H9 (cell line): ENCODE results near the gene BCAR3. TPM values are rescaled to one million over a fixed set of nuclear protein-coding genes. Genes with fewer than 3 reads are reported as not detected.
A peak's percentile ranks its signal among the peaks of the same experiment; 100 is the strongest.

Experiments used
- DNase-seq: peaks from one replicate; pipeline ENCODE4 v3.0.0-alpha.2; 2017
- H2AFZ ChIP-seq: one replicate; pipeline ENCODE4 v1.6.1; 2013; ENCODE audit warnings: mild to moderate bottlenecking, low read length, control low read depth, moderate library complexity
- H2AK5ac ChIP-seq: 2 replicates; pipeline ENCODE4 v1.6.1; 2013; ENCODE audit warnings: low read length, control low read depth, mixed read lengths; ENCODE audit not compliant: insufficient read length
- H2BK120ac ChIP-seq: one replicate; pipeline ENCODE4 v1.6.1; 2013; ENCODE audit warnings: low read depth, mild to moderate bottlenecking, low read length, control low read depth, inconsistent platforms; ENCODE audit not compliant: poor library complexity, severe bottlenecking
- H2BK12ac ChIP-seq: 2 replicates; pipeline ENCODE4 v1.6.1; 2013; ENCODE audit warnings: low read length, control low read depth, mixed read lengths, low read depth; ENCODE audit not compliant: insufficient read length
- H2BK15ac ChIP-seq: 2 replicates; pipeline ENCODE4 v1.6.1; 2013; ENCODE audit warnings: low read depth, low read length, control low read depth
- H2BK20ac ChIP-seq: one replicate; pipeline ENCODE4 v1.6.1; 2013; ENCODE audit warnings: low read depth, mild to moderate bottlenecking, low read length, control low read depth, inconsistent platforms; ENCODE audit not compliant: poor library complexity, severe bottlenecking
- H2BK5ac ChIP-seq: 2 replicates; pipeline ENCODE4 v1.6.1; 2013; ENCODE audit warnings: low read length, control low read depth, mixed read lengths; ENCODE audit not compliant: insufficient read length
- H3K14ac ChIP-seq: 2 replicates; pipeline ENCODE4 v1.6.1; 2013; ENCODE audit warnings: low read length, control low read depth; ENCODE audit not compliant: insufficient read depth
- H3K18ac ChIP-seq: 2 replicates; pipeline ENCODE4 v1.6.1; 2013; ENCODE audit warnings: low read depth, mild to moderate bottlenecking, mixed read lengths, low read length, control low read depth; ENCODE audit not compliant: insufficient read length
- H3K23ac ChIP-seq: 2 replicates; pipeline ENCODE4 v1.6.1; 2013; ENCODE audit warnings: low read length, control low read depth, mixed read lengths, low read depth; ENCODE audit not compliant: insufficient read length
- H3K23me2 ChIP-seq: 2 replicates; pipeline ENCODE4 v1.6.1; 2013; ENCODE audit warnings: low read depth, mild to moderate bottlenecking, mixed read lengths, low read length, control low read depth; ENCODE audit not compliant: insufficient read length, poor library complexity, severe bottlenecking
- H3K27ac ChIP-seq: 2 replicates; pipeline ENCODE4 v1.5.1; 2013; ENCODE audit warnings: low read length, control low read depth, mixed read lengths, low read depth; ENCODE audit not compliant: insufficient read length
- H3K27me3 ChIP-seq: 2 replicates; pipeline ENCODE4 v1.6.1; 2013; ENCODE audit warnings: low read length, control low read depth, inconsistent platforms; ENCODE audit not compliant: insufficient read depth
- H3K4ac ChIP-seq: 2 replicates; pipeline ENCODE4 v1.6.1; 2013; ENCODE audit warnings: low read depth, mild to moderate bottlenecking, control low read depth, inconsistent platforms, low read length, moderate library complexity
- H3K4me1 ChIP-seq: 2 replicates; pipeline ENCODE4 v1.6.1; 2013; ENCODE audit warnings: low read length, control low read depth, inconsistent platforms; ENCODE audit not compliant: insufficient read depth
- H3K4me2 ChIP-seq: 2 replicates; pipeline ENCODE4 v1.6.1; 2013; ENCODE audit warnings: low read length, control low read depth, mixed read lengths; ENCODE audit not compliant: insufficient read length, insufficient read depth
- H3K56ac ChIP-seq: 2 replicates; pipeline ENCODE4 v1.6.1; 2013; ENCODE audit warnings: low read depth, mild to moderate bottlenecking, mixed read lengths, low read length, control low read depth; ENCODE audit not compliant: insufficient read length
- H3K79me1 ChIP-seq: 2 replicates; pipeline ENCODE4 v1.6.1; 2013; ENCODE audit warnings: low read depth, mild to moderate bottlenecking, moderate library complexity, low read length, control low read depth, inconsistent platforms; ENCODE audit not compliant: insufficient read depth, poor library complexity, severe bottlenecking
- H3K79me2 ChIP-seq: 2 replicates; pipeline ENCODE4 v1.6.1; 2013; ENCODE audit warnings: low read length, control low read depth, inconsistent platforms; ENCODE audit not compliant: insufficient read depth
- H3K9ac ChIP-seq: 2 replicates; pipeline ENCODE4 v1.6.1; 2013; ENCODE audit warnings: low read length, control low read depth, mixed read lengths; ENCODE audit not compliant: insufficient read length; ENCODE audit errors: extremely low read depth
- H3K9me3 ChIP-seq: one replicate; pipeline ENCODE4 v1.6.1; 2013; ENCODE audit warnings: low read depth, low read length, inconsistent platforms; ENCODE audit not compliant: control insufficient read depth
- H3T11ph ChIP-seq: one replicate; pipeline ENCODE4 v1.6.1; 2013; ENCODE audit warnings: mild to moderate bottlenecking, low read length, control low read depth, inconsistent platforms
- H4K20me1 ChIP-seq: one replicate; pipeline ENCODE4 v1.6.1; 2013; ENCODE audit not compliant: control insufficient read depth, insufficient read length, insufficient read depth
- H4K5ac ChIP-seq: 2 replicates; pipeline ENCODE4 v1.6.1; 2013; ENCODE audit warnings: low read depth, mild to moderate bottlenecking, mixed read lengths, low read length, control low read depth; ENCODE audit not compliant: insufficient read length
- H4K8ac ChIP-seq: replicated peaks from 2 replicates; pipeline ENCODE4 v1.6.1; 2013; ENCODE audit warnings: low read length, control low read depth, mixed read lengths, low read depth; ENCODE audit not compliant: insufficient read length
- H4K91ac ChIP-seq: 2 replicates; pipeline ENCODE4 v1.6.1; 2013; ENCODE audit warnings: low read depth, mild to moderate bottlenecking, moderate library complexity, mixed read lengths, low read length, control low read depth; ENCODE audit not compliant: insufficient read length
- H3K27ac Mint-ChIP-seq, 3 experiments: 2 replicates in 2 of 3; 3 replicates in 1 of 3; pipeline ENCODE4 v1.8.0; 2020 to 2021; ENCODE audit warnings: mixed read lengths in 3 of 3, mild to moderate bottlenecking in 1 of 3, moderate library complexity in 1 of 3
- H3K27me3 Mint-ChIP-seq: 2 replicates; pipeline ENCODE4 v1.8.0; 2021; ENCODE audit warnings: low read depth, mild to moderate bottlenecking, moderate library complexity, mixed read lengths
- H3K36me3 Mint-ChIP-seq, 3 experiments: 2 replicates in 2 of 3; 3 replicates in 1 of 3; pipeline ENCODE4 v1.8.0; 2020 to 2021; ENCODE audit warnings: low read depth in 3 of 3, mixed read lengths in 3 of 3; ENCODE audit not compliant: insufficient read depth in 1 of 3
- H3K4me1 Mint-ChIP-seq, 2 experiments: 2 replicates each; pipeline ENCODE4 v1.8.0; 2020; ENCODE audit warnings: mixed read lengths in 2 of 2
- H3K4me3 Mint-ChIP-seq, 2 experiments: 2 replicates in 1 of 2; 3 replicates in 1 of 2; pipeline ENCODE4 v1.8.0; 2020 to 2021; ENCODE audit warnings: mild to moderate bottlenecking in 2 of 2, mixed read lengths in 2 of 2, moderate library complexity in 1 of 2
- H3K9me3 Mint-ChIP-seq, 2 experiments: 2 replicates in 1 of 2; 3 replicates in 1 of 2; pipeline ENCODE4 v1.8.0; 2020; ENCODE audit warnings: mild to moderate bottlenecking in 2 of 2, mixed read lengths in 2 of 2, moderate library complexity in 1 of 2
- CTCF ChIP-seq: fragments of 200-600 bp; sonication (generic); conservative IDR thresholded peaks from 3 replicates; pipeline ENCODE4 v1.8.0; 2021; ENCODE audit warnings: antibody characterized with exemption, mild to moderate bottlenecking
- WGBS: extraction: QIAGEN DNeasy Blood & Tissue Kit; methylation state at CpG from one replicate; pipeline ENCODE4 v1.1.7; 2013; ENCODE audit warnings: missing lambda C conversion rate, low lambda C conversion rate, mixed read lengths; ENCODE audit not compliant: insufficient read length; ENCODE audit errors: extremely low coverage; 5-methylcytosine and 5-hydroxymethylcytosine counted together
- total RNA-seq: library from RNA; stranded (reverse); gene quantifications from 2 replicates; pipeline ENCODE4 v1.2.1, GENCODE V29; 2021

The BCAR3 gene
- total RNA-seq, 1 experiment from 2014 or later: 4.9 TPM

- Histone ChIP-seq H4K91ac (no peak overlapping the region), H3K79me1 (no peaks in the 10 kb centered on the region), H2BK20ac (no peak overlapping the region), H3K14ac (no peak overlapping the region), H3K79me2 (no peaks in the 10 kb centered on the region), H3K4ac (no peak overlapping the region), H3K9ac (no peak overlapping the region), H3K4me2 (no peak overlapping the region), H2AFZ (no peak overlapping the region), H3K56ac (no peak overlapping the region), H3K27ac (no peak overlapping the region), H2BK15ac (no peak overlapping the region), H2BK5ac (no peak overlapping the region), H4K5ac (no peak overlapping the region), H2AK5ac (no peak overlapping the region), H3K18ac (no peak overlapping the region), H2BK120ac (no peak overlapping the region), H3K23me2 (no peaks in the 10 kb centered on the region), H2BK12ac (no peak overlapping the region), H4K8ac (no peak overlapping the region), H4K20me1 (no peaks in the 10 kb centered on the region), H3K9me3 (no peaks in the 10 kb centered on the region), H3T11ph (no peak overlapping the region), H3K4me1 (no peaks in the 10 kb centered on the region), H3K23ac (no peak overlapping the region), H3K27me3 (no peaks in the 10 kb centered on the region)
- Mint-ChIP-seq H3K9me3 (no peaks in the 10 kb centered on the region), H3K27me3 (no peaks in the 10 kb centered on the region), H3K27ac (peak overlapping the region in 1 of 3 experiments; percentile 61; a peak in 1 of 7 replicates), H3K4me3 (no peak overlapping the region), H3K4me1 (no peaks in the 10 kb centered on the region; a peak in 1 of 4 replicates), H3K36me3 (peaks cover 0 to 45% (median 30%) of the 10 kb centered on the region in 3 experiments; a peak in 6 of 7 replicates)
- DNase-seq: no peak
- no peak for TF ChIP-seq CTCF
- no CpG with 5 or more reads among the region's 4 CpGs for WGBS
Observed at GRCh38 chr1:93541045-93541444, 140.6 kb downstream of the BCAR3 start.
